Muscle layer of duodenum (tissue), 2 donors: Measurements from ENCODE around the gene S100A6.
"Not testable (repeated sequence)": the region's sequence is repeated elsewhere in the genome, so short reads cannot be mapped to it uniquely, and the experiment has no call there.

Experiments
- H3K27ac ChIP-seq: one replicate; pipeline ENCODE4 v1.7.0; 2013; ENCODE audit warnings: mild to moderate bottlenecking, low read length
- H3K27me3 ChIP-seq: one replicate; pipeline ENCODE4 v1.7.0; 2013; ENCODE audit warnings: low read depth, mild to moderate bottlenecking, control low read depth, low read length
- H3K36me3 ChIP-seq, 2 donors: one replicate each; pipeline ENCODE4 v1.7.0; 2013; ENCODE audit warnings: low read length in 2 of 2, control low read depth in 1 of 2, mild to moderate bottlenecking in 1 of 2; ENCODE audit not compliant: insufficient read depth in 2 of 2, control insufficient read depth in 1 of 2
- H3K4me1 ChIP-seq, 2 donors: one replicate each; pipeline ENCODE4 v1.7.0; 2013; ENCODE audit warnings: low read length in 2 of 2, mild to moderate bottlenecking in 2 of 2, control low read depth in 1 of 2, moderate library complexity in 1 of 2; ENCODE audit not compliant: insufficient read depth in 2 of 2, control insufficient read depth in 1 of 2
- H3K4me3 ChIP-seq, 2 donors: one replicate each; pipeline ENCODE4 v1.7.0; 2013; ENCODE audit warnings: low read length in 2 of 2, low read depth in 1 of 2, mild to moderate bottlenecking in 1 of 2
- H3K9me3 ChIP-seq, 2 donors: one replicate each; pipeline ENCODE4 v1.7.0; 2013; ENCODE audit warnings: low read length in 2 of 2, control low read depth in 1 of 2, mild to moderate bottlenecking in 1 of 2; ENCODE audit not compliant: control insufficient read depth in 1 of 2
- donor health status: healthy.

S100A6 gene

GRCh38 chr1:153562021-153562420 lies 26.2 kb upstream of the S100A6 start:
- H3K9me3 ChIP-seq, H3K4me3 ChIP-seq, H3K27ac ChIP-seq, H3K27me3 ChIP-seq, H3K36me3 ChIP-seq: not testable (repeated sequence)
- H3K4me1 ChIP-seq = peaks cover 8 to 15% of the 10 kb centered on the region in 2 donors

DNA sequence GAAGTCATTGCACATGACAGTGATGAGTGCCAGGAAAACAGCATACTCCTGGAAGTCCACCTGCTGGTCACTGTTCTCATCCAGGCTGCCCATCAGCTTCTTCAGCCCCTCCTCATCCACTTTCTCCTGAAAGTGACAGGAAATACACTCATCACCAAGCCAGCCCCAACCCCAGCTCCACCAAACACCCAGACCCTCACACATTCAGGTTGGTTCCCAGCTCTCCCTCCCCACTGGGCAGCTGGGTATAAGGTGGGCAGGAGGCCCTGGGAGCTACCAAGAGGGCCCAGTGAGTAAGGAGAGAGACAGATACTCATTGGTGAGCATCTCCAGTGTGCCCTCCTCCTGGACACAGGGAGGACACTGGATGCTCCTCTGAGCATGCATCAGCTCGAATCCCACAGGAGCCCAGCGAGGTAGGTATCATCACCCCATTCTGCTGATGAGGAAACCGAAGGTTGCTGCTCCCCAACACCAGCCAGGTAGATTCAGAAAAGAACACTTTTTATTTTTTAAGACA lies 25.7 kb upstream of the S100A6 start:
- Histone ChIP-seq H3K27ac (no peak overlapping the region), H3K4me1 (peaks cover 4 to 10% of the 10 kb centered on the region in 2 donors), H3K36me3 (no peaks in the 10 kb centered on the region), H3K27me3 (no peaks in the 10 kb centered on the region), H3K9me3 (no peaks in the 10 kb centered on the region), H3K4me3 (no peak overlapping the region)

DNA sequence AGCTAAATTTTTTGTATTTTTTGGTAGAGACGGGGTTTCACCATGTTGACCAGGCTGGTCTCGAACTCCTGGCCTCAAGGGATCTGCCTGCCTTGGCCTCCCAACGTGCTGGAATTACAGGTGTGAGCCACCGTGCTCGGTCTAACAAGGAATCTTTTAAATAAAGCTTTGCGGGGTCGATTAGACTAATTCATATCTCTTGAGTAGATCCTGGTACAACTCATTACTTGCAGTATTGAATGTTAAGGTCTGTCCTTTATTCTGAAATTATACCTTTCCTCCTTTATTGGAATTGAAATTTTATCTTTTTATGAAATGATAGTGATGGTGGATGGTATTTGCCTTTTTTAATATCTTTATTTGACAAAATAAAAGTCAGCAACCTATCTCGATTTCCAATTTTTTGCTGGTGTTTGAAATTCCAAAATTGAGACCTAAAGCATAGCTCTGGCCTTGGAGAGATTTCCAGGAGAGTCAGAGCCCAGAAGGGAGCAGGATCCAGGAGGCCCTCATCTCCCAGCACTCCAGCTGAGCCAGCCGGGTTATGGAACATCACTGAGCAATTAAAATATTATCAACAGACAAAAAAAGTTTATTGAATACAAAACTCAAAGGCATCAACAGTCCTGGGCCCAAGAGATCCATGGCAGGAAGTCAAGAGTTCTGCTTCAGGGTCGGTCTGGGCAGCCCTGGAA lies 25.1 kb upstream of the S100A6 start:
- H3K4me3 ChIP-seq = no peak overlapping the region
- H3K9me3 ChIP-seq = no peaks in the 10 kb centered on the region
- no peaks in the 10 kb centered on the region for H3K27me3 ChIP-seq
- H3K4me1 ChIP-seq = peaks cover 3 to 5% of the 10 kb centered on the region in 2 donors
- no peaks in the 10 kb centered on the region for H3K36me3 ChIP-seq
- H3K27ac ChIP-seq = no peak overlapping the region

DNA sequence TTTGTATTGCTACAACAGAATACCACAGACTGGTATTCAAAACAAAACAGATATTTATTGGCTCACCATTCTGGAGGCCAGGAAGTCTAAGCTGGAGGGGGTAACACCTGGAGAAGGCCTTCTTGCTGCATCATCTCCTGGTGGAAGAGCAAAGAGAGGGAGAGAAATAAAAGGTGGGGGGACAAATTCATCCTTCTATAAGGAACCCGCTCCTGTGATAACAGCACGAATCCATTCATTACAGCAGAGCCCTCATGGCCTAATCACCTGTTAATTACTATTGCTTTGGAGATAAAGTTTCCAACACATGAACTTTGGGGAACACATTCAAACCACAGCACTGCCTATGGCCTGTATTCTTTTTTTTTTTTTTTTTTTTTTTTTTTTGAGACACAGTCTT lies 24.4 kb upstream of the S100A6 start:
- no peaks in the 10 kb centered on the region for H3K4me1 ChIP-seq
- H3K27ac ChIP-seq = no peak overlapping the region
- no peaks in the 10 kb centered on the region for H3K36me3 ChIP-seq
- H3K9me3 ChIP-seq = no peaks in the 10 kb centered on the region
- no peak overlapping the region for H3K4me3 ChIP-seq
- H3K27me3 ChIP-seq = no peaks in the 10 kb centered on the region

- Histone ChIP-seq H3K4me3 (no peak overlapping the region), H3K36me3 (no peaks in the 10 kb centered on the region), H3K4me1 (peaks cover 6% of the 10 kb centered on the region in 2 donors), H3K27ac (no peak overlapping the region), H3K27me3 (no peaks in the 10 kb centered on the region), H3K9me3 (no peaks in the 10 kb centered on the region)
These were observed 22.1 kb upstream of the S100A6 start for GRCh38 chr1:153557877-153558276.

GRCh38 chr1:153556348-153556747 lies 20.6 kb upstream of the S100A6 start:
- H3K27ac ChIP-seq = no peak overlapping the region
- no peaks in the 10 kb centered on the region for H3K27me3 ChIP-seq
- H3K4me3 ChIP-seq = no peak overlapping the region
- H3K9me3 ChIP-seq = no peaks in the 10 kb centered on the region
- peaks cover 6 to 8% of the 10 kb centered on the region in 2 donors for H3K4me1 ChIP-seq
- no peaks in the 10 kb centered on the region for H3K36me3 ChIP-seq

GRCh38 chr1:153553830-153554541 lies 18.2 kb upstream of the S100A6 start:
- H3K4me1 ChIP-seq = peaks cover 6 to 23% of the 10 kb centered on the region in 2 donors
- no peaks in the 10 kb centered on the region for H3K9me3 ChIP-seq
- no peak overlapping the region for H3K4me3 ChIP-seq
- H3K36me3 ChIP-seq = no peaks in the 10 kb centered on the region
- no peaks in the 10 kb centered on the region for H3K27me3 ChIP-seq
- peak overlapping the region; percentile 53 for H3K27ac ChIP-seq

DNA sequence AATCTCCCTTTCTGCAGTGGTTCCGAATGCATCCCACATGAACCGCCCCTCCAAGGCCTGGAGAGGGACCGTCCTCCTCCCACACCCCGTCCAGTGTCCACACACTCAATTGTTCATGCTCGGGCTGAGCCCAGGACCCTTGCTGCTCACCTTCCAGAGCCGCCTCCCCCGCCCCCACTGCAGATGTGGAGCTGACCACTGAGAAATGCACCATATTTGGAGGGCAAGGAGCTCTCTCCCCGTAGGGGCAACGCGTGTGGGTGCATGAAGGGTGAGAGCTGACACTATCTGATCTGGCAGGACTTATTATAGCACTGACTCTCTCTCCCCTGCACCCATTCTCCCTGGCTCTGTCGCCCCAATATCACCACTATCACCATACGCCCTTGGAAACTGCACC lies 17.3 kb upstream of the S100A6 start:
- Histone ChIP-seq H3K4me1 (peaks cover 9 to 32% of the 10 kb centered on the region in 2 donors), H3K27ac (peak overlapping the region; percentile 53)

DNA sequence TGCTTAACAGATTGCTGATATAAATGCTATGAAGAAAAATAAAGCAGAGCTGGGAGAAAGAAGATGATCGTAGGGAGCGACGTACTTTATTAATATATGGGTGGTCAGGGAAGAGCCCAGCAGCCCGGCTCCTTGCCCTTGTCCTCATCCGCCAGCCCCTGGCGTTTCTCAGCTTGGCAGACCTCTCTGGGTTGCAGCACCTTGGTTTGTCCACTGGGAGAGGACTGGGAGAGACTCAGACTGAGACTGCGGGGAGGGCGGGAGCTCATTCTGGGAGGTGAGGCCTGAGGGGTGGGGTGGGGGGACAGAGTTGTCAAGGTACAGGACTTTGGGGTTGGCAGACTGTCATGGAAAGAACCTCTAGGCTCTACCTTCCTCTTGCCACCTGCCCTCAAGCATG lies 16.5 kb upstream of the S100A6 start:
- no peak overlapping the region for H3K27ac ChIP-seq
- no peaks in the 10 kb centered on the region for H3K9me3 ChIP-seq
- H3K36me3 ChIP-seq = no peaks in the 10 kb centered on the region
- H3K4me1 ChIP-seq = peaks cover 9 to 39% of the 10 kb centered on the region in 2 donors
- H3K27me3 ChIP-seq = no peaks in the 10 kb centered on the region
- H3K4me3 ChIP-seq = no peak overlapping the region

More for the DNA sequence above, 17.3 kb upstream of the S100A6 start:
- no peaks in the 10 kb centered on the region for H3K27me3 ChIP-seq
- no peaks in the 10 kb centered on the region for H3K36me3 ChIP-seq
- no peak overlapping the region for H3K4me3 ChIP-seq
- no peaks in the 10 kb centered on the region for H3K9me3 ChIP-seq

DNA sequence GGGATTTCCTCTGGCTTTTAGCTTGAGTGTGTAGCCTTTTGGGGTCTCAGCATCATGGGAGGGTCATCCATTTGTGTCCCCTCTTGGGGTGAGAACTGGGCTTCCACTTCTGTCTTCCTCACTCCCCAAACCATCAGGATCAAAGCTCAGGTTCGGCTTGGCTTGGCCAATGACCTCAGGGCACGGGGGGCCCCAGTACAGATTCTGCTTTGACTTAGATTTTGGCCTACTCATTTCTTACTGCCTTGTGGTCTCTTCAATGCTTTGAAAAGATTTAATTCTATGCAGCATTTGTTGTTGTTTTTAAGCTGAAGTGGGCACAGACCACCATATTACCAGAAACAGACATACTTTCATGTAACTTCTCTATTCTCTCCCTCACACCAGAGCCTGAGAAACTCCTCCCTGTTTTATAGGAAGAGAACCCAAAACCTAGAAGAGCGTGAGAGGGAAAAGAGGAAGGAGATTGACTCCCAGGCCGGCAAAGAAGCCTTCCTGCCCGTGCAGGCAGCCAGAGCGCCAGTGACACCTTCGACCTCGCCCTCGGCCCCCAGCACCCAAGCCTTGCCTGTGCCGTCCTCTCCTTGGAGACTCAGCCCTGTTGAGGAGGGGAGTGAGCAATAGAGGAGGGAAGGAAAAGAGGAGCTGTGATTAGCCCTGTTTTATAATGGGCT lies 15.2 kb upstream of the S100A6 start:
- no peak overlapping the region for H3K4me3 ChIP-seq
- H3K36me3 ChIP-seq = no peaks in the 10 kb centered on the region
- no peaks in the 10 kb centered on the region for H3K9me3 ChIP-seq
- no peak overlapping the region for H3K27ac ChIP-seq
- H3K27me3 ChIP-seq = no peaks in the 10 kb centered on the region
- H3K4me1 ChIP-seq = peaks cover 12 to 53% of the 10 kb centered on the region in 2 donors

GRCh38 chr1:153550398-153550758 lies 14.6 kb upstream of the S100A6 start:
- Histone ChIP-seq H3K27ac (no peak overlapping the region), H3K36me3 (no peaks in the 10 kb centered on the region), H3K27me3 (no peaks in the 10 kb centered on the region), H3K9me3 (no peaks in the 10 kb centered on the region), H3K4me3 (no peak overlapping the region), H3K4me1 (peaks cover 18 to 59% of the 10 kb centered on the region in 2 donors)
